Right lobe of liver (tissue), 4 donors: ENCODE results near the gene HOXA1.

Experiments used
- POLR2A ChIP-seq: fragments of 450-650 bp; IDR thresholded peaks from one replicate; pipeline ENCODE4 v1.6.1; 2017; ENCODE audit warnings: antibody characterized with exemption, mild to moderate bottlenecking
- TF ChIP-seq, protein P1 (sequence below), 4 donors: fragments of 200-600 bp in 3 of 4; fragments of 450-650 bp in 1 of 4; IDR thresholded peaks; one replicate each; pipeline versions ENCODE4 v1.5.1 to v1.8.0; 2016 to 2022; ENCODE audit warnings: antibody characterized with exemption in 4 of 4, mild to moderate bottlenecking in 2 of 4
- donor health status: DM: no; HTN: no; CAD: no.
- donor health status: DM: no; HTN: no; CAD: no.
- donor health status: DM: no; HTN: yes; CAD: no.

DNA sequence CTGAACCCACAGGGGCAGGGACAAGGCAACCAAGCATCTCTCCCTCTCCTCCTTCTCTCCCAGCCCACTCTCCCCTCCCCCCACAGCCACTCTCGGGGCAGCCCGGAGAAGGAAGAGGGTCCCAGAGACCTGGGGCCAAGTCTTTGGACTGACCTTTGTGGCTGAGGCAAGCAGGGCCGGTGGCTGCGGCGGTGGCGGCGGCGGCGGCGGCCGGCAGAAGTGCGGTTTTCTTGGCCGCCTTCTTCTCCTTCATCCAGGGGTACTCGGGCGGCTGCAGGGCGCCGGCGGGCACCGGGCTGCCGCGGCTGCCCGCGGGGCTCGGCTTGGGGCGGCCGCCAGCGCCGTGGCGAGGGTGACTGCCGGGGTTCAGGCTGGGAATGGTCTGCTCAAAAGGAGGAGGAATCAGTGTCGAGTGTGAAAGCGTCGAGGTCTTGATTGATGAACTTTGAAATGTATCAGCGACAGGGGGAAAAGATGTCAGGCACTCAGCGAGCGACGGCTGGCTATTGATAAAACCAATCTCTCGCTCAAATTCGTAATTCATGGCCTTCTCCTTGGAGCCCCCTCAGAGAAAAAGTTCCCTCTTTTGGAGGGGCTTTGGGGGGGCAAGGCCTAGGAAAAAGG is 6.3 kb upstream of the HOXA1 start:
- TF ChIP-seq, protein P1, sequence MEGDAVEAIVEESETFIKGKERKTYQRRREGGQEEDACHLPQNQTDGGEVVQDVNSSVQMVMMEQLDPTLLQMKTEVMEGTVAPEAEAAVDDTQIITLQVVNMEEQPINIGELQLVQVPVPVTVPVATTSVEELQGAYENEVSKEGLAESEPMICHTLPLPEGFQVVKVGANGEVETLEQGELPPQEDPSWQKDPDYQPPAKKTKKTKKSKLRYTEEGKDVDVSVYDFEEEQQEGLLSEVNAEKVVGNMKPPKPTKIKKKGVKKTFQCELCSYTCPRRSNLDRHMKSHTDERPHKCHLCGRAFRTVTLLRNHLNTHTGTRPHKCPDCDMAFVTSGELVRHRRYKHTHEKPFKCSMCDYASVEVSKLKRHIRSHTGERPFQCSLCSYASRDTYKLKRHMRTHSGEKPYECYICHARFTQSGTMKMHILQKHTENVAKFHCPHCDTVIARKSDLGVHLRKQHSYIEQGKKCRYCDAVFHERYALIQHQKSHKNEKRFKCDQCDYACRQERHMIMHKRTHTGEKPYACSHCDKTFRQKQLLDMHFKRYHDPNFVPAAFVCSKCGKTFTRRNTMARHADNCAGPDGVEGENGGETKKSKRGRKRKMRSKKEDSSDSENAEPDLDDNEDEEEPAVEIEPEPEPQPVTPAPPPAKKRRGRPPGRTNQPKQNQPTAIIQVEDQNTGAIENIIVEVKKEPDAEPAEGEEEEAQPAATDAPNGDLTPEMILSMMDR (IDR thresholded peaks at IDR 0.05), result no peak
- TF ChIP-seq POLR2A, result no peak
